H1 (cell line): ENCODE data around the gene PRRT1B.

ENCODE experiments used
- EP300 ChIP-seq, 2 experiments: IDR thresholded peaks; 1 replicate in 1 of 2; 2 replicates in 1 of 2; pipeline ENCODE4 v1.6.1; 2011 to 2012; ENCODE audit warnings: low read depth in 2 of 2, low read length in 2 of 2, mild to moderate bottlenecking in 2 of 2, borderline replicate concordance in 1 of 2, inconsistent platforms in 1 of 2, moderate library complexity in 1 of 2
- TEAD4 ChIP-seq: IDR thresholded peaks from 2 replicates; pipeline ENCODE4 v1.6.1; 2012; ENCODE audit warnings: low read depth, low read length, inconsistent platforms, mixed read lengths

DNA sequence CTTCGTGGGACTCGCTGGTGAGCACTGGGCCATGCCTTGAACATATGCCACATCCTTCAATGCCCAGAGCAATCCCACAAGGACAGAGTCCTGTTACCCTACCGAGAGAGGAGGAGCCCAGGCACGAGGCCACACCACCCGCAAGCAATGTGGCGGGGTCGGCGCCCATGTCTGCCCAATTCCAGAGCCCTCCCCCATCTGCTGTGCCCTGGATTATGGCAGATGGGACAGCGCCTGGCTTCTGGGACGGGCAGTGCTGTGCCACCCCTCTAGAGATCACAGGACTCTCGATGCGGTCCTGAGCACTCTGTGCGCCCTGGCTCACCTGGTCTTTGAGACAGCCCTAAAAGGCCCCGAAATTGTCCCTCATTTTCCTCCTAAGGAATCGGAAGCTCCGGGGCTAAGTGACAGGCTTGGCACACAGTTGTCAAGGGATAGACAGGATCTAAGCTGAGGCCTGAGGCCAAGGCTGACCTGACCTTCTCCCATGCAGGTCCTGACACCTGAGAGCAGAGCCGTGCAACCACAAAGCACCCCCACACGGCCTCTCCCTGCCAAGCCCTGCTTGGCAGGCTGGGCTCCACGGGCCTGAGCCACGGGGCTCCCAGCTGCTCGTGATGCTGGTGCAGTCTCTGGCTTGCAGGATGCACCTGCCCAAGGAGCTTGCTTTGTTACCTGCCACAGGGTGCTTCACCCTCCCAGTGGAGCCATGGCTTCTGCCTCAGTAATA lies 48.8 kb downstream of the PRRT1B start:
- TF ChIP-seq EP300 (IDR thresholded peaks at IDR 0.05; ENCODE audit: borderline replicate concordance in 1 of 2, low read depth in 2 of 2, low read length in 2 of 2) (no peak), TEAD4 (no peak)
